HepG2 (cell line): Measurements from ENCODE around the gene ELFN1. TPM values are rescaled to one million over a fixed set of nuclear protein-coding genes. Genes with fewer than 3 reads are reported as not detected.

ENCODE experiments used
- ARNTL ChIP-seq: sonication (generic); formaldehyde crosslinking; IDR thresholded peaks from 2 replicates; pipeline ENCODE4 v1.4.0; 2020; ENCODE audit warnings: mild to moderate bottlenecking, missing genetic modification reagents
- ASH2L ChIP-seq: fragments of 300-600, 200-600 bp; sonication (generic); IDR thresholded peaks from 2 replicates; pipeline ENCODE4 v1.7.0; 2017; ENCODE audit warnings: low read depth, mild to moderate bottlenecking, moderate library complexity, mixed read lengths, low read length; ENCODE audit not compliant: insufficient read length
- CBFB ChIP-seq: sonication (generic); formaldehyde crosslinking; IDR thresholded peaks from 2 replicates; pipeline ENCODE4 v1.4.0; 2020; ENCODE audit warnings: missing genetic modification reagents
- GRHL1 ChIP-seq: sonication (generic); formaldehyde crosslinking; conservative IDR thresholded peaks from 2 replicates; pipeline ENCODE4 v1.8.0; 2022; ENCODE audit warnings: missing genetic modification reagents
- KAT7 ChIP-seq: IDR thresholded peaks from 2 replicates; pipeline ENCODE4 v1.6.1; 2018; ENCODE audit warnings: borderline replicate concordance, missing compliant biosample characterization
- KDM1A ChIP-seq: IDR thresholded peaks from 2 replicates; pipeline ENCODE4 v1.6.1; 2016; ENCODE audit warnings: missing compliant biosample characterization
- KLF16 ChIP-seq, 2 experiments: sonication (generic) in 1 of 2; formaldehyde crosslinking in 1 of 2; IDR thresholded peaks; 2 replicates each; pipeline versions ENCODE4 v1.6.1 to v1.8.0; 2016 to 2023; ENCODE audit warnings: missing genetic modification reagents in 2 of 2, missing compliant biosample characterization in 1 of 2
- MXI1 ChIP-seq: IDR thresholded peaks from 3 replicates; pipeline ENCODE4 v1.6.1; 2012; ENCODE audit warnings: low read depth, low read length, inconsistent platforms, borderline replicate concordance
- PAF1 ChIP-seq: IDR thresholded peaks from 2 replicates; pipeline ENCODE4 v1.6.1; 2016; ENCODE audit warnings: missing genetic modification reagents, missing compliant biosample characterization
- PTBP1 ChIP-seq: fragments of 200-400 bp; formaldehyde crosslinking; IDR thresholded peaks from 2 replicates; pipeline ENCODE4 v1.6.1; 2018; ENCODE audit warnings: low read length, low read depth; ENCODE audit not compliant: poor library complexity, severe bottlenecking
- SP1 ChIP-seq, 2 experiments: fragments of 450-650 bp in 1 of 2; sonication (generic) in 1 of 2; formaldehyde crosslinking in 1 of 2; IDR thresholded peaks; 2 replicates each; pipeline versions ENCODE4 v1.4.0 to v1.6.1; 2016 to 2020; ENCODE audit warnings: missing genetic modification reagents in 1 of 2
- TRIM22 ChIP-seq: fragments of 450-650 bp; IDR thresholded peaks from 2 replicates; pipeline ENCODE4 v1.6.1; 2017
- USF2 ChIP-seq, 2 experiments: sonication (generic) in 1 of 2; formaldehyde crosslinking in 1 of 2; IDR thresholded peaks; 2 replicates each; pipeline versions ENCODE4 v1.5.1 to v1.6.1; 2011 to 2020; ENCODE audit warnings: borderline replicate concordance in 1 of 2, low read depth in 1 of 2, low read length in 1 of 2, mild to moderate bottlenecking in 1 of 2, missing genetic modification reagents in 1 of 2, moderate library complexity in 1 of 2
- ZNF431 ChIP-seq: sonication (generic); formaldehyde crosslinking; IDR thresholded peaks from 2 replicates; pipeline ENCODE4 v1.9.0; 2022; ENCODE audit warnings: missing genetic modification reagents, low read depth, mild to moderate bottlenecking, borderline replicate concordance
- ZNF576 ChIP-seq: sonication (generic); formaldehyde crosslinking; IDR thresholded peaks from 2 replicates; pipeline ENCODE4 v1.4.0; 2020; ENCODE audit warnings: mild to moderate bottlenecking, missing genetic modification reagents
- ZNF589 ChIP-seq: sonication (generic); formaldehyde crosslinking; conservative IDR thresholded peaks from 2 replicates; pipeline ENCODE4 v1.8.0; 2022; ENCODE audit warnings: mild to moderate bottlenecking, moderate library complexity, missing genetic modification reagents
- ZNF776 ChIP-seq: sonication (generic); formaldehyde crosslinking; IDR thresholded peaks from 2 replicates; pipeline ENCODE4 v1.4.0; 2020; ENCODE audit warnings: mild to moderate bottlenecking, missing genetic modification reagents
- polyA plus RNA-seq, 8 experiments: library from polyadenylated mRNA; depleted of rRNA in 3 of 8; stranded (reverse) in 7 of 8; unstranded in 1 of 8; fragments of >200 nt; fragmentation: Illumina TruSeq in 4 of 8; extraction: Trizol in 4 of 8; gene quantifications; 2 replicates each; pipeline versions ENCODE4 v1.2.1 to v1.2.3, GENCODE V29; 2011 to 2016; ENCODE audit warnings: low read depth in 4 of 8, missing spikeins in 1 of 8, mixed read lengths in 1 of 8; ENCODE audit not compliant: insufficient read depth in 1 of 8
- total RNA-seq, 5 experiments: library from RNA; depleted of rRNA; stranded (reverse); fragments of >200 nt; fragmentation: Illumina TruSeq; extraction: Trizol; gene quantifications; 2 replicates each; pipeline ENCODE4 v1.2.3, GENCODE V29; 2016; ENCODE audit warnings: low read depth in 1 of 5
- TF ChIP-seq, protein P1 (sequence below): sonication (generic); formaldehyde crosslinking; IDR thresholded peaks from 2 replicates; pipeline ENCODE4 v1.5.0; 2020; ENCODE audit warnings: mild to moderate bottlenecking, missing genetic modification reagents, borderline replicate concordance

The ELFN1 gene
- total and polyA plus RNA-seq, 2 of the 13 experiments (the other 11 are each of a cell fraction or from before 2014, with no cell fraction given): 0.13 to 0.18 TPM

DNA sequence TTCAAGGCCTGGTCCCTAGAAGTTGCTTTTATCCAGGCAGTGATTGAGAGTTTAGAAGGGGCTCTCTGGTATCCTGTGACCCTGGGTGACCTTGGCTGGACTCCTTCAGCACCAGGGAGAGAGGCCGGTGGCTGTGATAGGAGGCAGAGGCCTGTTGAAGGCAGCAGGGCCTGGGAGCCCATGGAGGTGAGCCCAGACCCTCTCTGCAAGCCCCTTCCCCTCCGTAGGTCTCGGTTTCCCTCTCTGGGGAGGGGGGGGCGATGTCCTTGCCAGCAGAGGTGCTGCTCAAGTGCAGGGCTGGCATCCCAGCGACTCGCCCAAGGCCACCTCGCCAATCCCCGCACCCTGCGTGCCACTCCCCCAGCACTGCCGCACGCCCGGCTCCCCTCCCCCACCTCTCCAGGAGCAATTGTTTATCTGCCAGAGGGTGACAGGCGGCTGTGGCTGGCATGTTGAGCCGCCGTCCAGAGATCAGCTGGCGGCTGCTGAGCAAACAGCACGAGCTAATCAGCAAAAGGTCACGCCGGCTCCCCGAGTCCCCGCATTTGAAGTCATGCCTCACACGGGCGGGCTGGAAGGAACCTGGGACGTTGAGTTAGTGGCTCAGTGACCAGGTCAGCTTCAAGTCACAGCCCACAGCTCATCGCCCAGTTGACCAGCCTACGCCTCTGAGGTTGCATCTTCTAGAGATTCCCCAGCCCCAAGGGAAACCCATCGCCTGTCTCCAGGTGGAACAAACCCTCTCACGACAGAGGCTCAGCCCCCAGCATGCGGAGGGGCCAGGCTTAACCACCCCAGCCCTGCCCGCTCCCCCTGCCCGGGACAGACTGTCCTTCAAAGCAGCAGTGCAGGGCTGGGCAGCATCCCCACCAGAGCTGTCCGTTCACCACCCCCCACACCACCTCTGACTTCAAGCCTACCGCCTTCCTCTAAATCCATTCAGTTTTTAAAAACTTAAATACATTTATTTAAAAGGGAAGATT, 43.7 kb downstream of the ELFN1 start (continued):
- TF ChIP-seq ASH2L (peak; percentile 49), KLF16 (CRISPR knock-in tag; IDR thresholded peaks at IDR 0.05) (peak in 1 of 2 experiments; percentile 98; a peak in 2 of 4 replicates), PAF1 (CRISPR knock-in tag) (no peak), KDM1A (CRISPR knock-in tag) (peak; percentile 18; the same call in 1 of the 2 replicates), TRIM22 (no peak), ZNF589 (peak; percentile 97), SP1 (IDR thresholded peaks at IDR 0.05) (no peak), SP1 (CRISPR knock-in tag; IDR thresholded peaks at IDR 0.05) (0 out of 2 replicates have a peak, but pooled peaks have one; percentile 11), ZNF576 (CRISPR knock-in tag) (no peak), CBFB (peak; percentile 89), MXI1 (peak; percentile 77; the same call in 2 of the 3 replicates), KAT7 (0 out of 2 replicates have a peak, but pooled peaks have one; percentile 45), ARNTL (CRISPR knock-in tag) (peak; percentile 92), ZNF431 (CRISPR knock-in tag) (no peak; the same call in 1 of the 2 replicates), GRHL1 (CRISPR knock-in tag) (0 out of 2 replicates have a peak, but pooled peaks have one; percentile 31), ZNF776 (peak; percentile 81; the same call in 1 of the 2 replicates), PTBP1 (peak; percentile 62), USF2 (IDR thresholded peaks at IDR 0.05; ENCODE audit: low read depth, low read length) (no peak), USF2 (CRISPR knock-in tag; IDR thresholded peaks at IDR 0.05; ENCODE audit: borderline replicate concordance) (0 out of 2 replicates have a peak, but pooled peaks have one; percentile 27)
- TF ChIP-seq, protein P1, sequence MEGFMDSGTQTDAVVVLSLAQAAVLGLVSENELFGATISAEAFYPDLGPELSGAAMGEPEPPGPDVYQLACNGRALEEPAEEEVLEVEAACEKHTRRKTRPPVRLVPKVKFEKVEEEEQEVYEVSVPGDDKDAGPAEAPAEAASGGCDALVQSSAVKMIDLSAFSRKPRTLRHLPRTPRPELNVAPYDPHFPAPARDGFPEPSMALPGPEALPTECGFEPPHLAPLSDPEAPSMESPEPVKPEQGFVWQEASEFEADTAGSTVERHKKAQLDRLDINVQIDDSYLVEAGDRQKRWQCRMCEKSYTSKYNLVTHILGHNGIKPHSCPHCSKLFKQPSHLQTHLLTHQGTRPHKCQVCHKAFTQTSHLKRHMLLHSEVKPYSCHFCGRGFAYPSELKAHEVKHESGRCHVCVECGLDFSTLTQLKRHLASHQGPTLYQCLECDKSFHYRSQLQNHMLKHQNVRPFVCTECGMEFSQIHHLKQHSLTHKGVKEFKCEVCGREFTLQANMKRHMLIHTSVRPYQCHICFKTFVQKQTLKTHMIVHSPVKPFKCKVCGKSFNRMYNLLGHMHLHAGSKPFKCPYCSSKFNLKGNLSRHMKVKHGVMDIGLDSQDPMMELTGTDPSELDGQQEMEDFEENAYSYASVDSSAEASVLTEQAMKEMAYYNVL (CRISPR knock-in tag): peak; percentile 92; the same call in 1 of the 2 replicates
